Right kidney (tissue), 1 donor: Measurements from ENCODE around the gene RCC1.
"Not testable (repeated sequence)": the region's sequence is repeated elsewhere in the genome, so short reads cannot be mapped to it uniquely, and the experiment has no call there.

ENCODE experiments used
- DNase-seq: peaks from one replicate; pipeline ENCODE4 v3.0.0-alpha.2; 2016

Gene RCC1

DNA sequence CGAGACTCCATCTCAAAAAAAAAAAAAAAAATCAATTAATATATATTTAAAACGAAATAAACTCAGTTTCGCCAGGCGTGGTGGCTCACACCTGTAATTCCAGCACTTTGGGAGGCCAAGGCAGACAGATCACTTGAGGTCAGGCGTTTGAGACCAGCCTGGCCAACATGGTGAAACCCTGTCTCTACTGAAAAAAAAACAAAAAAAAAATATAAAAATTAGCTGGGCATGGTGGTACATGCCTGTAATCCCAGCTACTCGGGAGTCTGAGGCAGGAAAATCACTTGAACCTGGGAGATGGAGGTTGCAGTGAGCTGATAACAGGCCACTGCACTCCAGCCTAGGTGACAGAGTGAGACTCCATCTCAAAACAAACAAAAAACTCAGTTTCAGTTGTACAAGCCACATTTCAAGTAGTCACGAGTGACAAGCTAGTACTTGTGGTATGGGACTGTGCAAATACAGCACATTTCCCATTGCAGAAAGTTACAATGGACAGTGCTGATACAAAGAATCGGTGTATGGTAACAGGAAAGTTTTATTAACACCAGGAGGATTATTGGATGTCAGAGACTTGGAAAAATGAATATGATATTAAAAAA is 35.7 kb downstream of the RCC1 start:
- not testable (repeated sequence) for DNase-seq

DNA sequence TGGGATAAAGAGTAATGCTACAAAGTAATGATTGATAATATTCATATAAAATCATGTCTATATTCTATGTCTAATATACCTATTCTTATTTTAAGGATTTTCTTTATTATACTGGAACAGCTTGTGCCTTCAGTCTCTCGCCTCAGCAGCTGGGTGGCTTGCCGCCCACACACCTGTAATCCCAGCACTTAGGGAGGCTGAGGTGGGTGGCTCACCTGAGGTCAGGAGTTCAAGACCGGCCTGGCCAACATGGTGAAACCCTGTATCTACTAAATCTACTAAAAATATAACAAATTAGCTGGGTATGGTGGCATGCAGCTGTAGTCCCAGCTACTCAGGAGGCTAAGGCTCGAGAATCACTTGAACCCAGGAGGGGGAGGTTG is 39.4 kb downstream of the RCC1 start:
- no peak for DNase-seq

- DNase-seq, result no peak
Measured at GRCh38 chr1:28548318-28548717, 42.5 kb downstream of the RCC1 start.

GRCh38 chr1:28551381-28551780 is 45.5 kb downstream of the RCC1 start:
- DNase-seq, result no peak

DNA sequence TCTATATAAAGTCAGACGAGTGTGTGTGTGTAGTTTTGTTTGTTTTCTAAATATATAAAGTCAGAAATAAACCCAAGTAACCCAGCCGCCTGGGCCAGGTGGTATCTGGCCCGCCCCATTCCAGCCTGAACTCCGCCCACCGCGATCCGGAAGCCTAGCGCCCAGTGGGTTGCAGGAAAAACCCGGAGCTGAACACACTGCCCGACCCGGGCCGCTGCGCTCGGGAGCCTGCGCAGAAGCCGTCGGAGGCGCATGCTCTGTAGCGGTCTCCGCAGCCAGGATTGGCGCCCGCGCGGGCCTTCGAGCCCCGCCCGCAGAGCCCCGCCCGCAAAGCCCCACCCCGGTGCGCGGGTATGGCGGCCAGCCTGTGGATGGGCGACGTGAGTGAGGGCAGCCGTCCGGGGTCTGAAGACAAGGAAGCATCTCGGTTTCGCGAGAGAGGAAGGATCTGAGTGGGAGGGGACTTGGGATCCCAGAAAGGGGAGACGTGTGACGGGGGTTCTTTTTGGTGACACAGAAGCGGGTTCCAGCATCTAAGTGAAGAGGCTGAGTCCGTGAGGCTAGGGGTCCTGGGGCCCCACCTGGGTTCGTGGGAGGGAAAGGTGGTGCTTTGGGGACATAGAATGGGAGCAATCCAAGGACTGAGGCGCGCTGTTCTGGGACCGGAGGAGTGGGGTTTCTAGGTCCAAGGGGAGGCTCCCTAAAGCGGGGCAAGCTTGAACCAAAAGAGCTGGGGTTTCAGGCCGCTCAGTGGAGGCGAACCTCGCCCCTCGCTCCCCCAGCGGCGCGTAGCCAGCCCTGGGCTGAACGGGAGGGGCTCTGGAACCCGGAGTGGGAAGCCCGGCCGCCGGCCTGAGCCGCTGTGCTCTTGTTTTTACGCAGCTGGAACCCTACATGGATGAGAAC is 47.2 kb downstream of the RCC1 start, which contains the start of gene TRNAU1AP:
Gene TRNAU1AP (plus strand): TSS at position 328 of the 906 bp plus-strand sequence. CDS start 26 bp downstream, at position 354.
- DNase-seq, result peak; percentile 92

GRCh38 chr1:28560886-28561285 is 55.0 kb downstream of the RCC1 start:
- no peak for DNase-seq

DNA sequence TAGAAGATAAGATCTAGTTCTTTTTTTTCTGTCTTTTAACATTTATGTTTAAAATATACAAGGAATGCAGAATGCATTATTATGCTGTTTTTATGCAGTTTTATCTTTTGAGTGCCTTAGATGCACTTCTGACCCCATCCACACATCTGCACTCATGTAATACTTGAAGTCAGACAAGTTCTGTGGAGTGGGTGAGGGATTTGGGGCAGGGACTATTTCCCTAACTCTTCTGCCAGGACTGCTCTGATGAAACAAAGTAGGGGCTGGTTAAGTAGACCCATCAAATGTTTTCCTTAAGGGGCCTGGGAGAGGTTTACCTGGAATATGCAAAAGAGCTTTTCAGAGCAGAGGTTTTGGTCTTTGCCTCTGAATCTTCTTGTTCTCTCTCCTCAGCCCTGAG is 58.5 kb downstream of the RCC1 start:
- DNase-seq, result no peak

DNA sequence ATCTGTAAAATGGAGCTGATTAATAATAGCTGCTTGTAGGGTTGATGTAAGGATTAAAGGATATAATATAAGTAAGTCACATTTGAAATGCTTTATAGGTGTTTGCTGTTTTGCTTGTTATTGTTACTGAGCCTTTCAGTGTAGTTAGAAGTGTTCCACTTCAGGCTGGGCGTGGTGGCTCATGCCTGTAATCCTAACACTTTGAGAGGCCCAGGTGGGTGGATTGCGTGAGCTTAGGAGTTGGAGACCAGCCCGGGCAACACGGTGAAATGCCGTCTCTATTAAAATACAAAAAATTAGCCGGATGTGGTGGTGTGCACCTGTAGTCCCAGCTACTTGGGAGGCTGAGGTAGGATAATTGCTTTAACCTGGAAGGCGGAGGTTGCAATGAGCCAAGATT is 59.2 kb downstream of the RCC1 start:
- DNase-seq, result no peak

DNA sequence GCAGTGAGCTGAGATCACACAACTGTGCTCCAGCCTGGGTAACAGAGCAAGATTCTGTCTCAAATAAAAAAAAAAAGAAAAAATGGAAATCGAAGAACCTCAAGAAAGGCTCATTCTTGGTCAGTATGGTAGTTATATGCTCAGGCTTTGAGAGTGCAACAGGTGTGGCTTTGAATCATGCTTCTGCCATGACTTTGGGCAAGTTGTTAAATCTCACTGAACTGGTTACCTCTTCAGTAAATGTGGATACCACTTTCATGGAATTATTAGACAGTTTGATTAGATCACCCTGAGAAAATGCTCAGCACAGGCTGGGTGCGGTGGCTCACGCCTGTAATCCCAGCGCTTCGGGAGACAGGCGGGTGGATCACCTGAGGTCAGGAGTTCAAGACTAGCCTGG is 59.9 kb downstream of the RCC1 start:
- no peak for DNase-seq

- no peak for DNase-seq
Measured at GRCh38 chr1:28566931-28567330, 61.1 kb downstream of the RCC1 start.

DNA sequence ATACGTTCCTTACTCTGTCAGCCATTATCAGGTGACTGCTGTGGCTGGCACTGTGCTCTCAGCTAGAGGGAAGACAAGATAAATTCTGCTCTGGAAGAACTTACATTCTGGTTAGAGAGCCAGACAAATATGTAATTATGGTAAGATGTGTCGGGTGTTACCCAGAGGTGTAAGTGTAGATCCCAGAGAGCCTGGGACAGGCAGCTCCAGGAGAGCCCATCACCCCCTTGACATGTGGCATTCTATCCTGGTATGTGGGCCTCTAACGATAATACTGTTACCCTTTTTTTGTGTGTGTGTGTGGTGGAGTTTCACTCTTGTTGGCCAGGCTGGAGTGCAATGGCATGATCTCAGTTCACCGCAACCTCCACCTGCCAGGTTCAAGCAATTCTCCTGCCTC is 66.1 kb downstream of the RCC1 start:
- no peak for DNase-seq

DNA sequence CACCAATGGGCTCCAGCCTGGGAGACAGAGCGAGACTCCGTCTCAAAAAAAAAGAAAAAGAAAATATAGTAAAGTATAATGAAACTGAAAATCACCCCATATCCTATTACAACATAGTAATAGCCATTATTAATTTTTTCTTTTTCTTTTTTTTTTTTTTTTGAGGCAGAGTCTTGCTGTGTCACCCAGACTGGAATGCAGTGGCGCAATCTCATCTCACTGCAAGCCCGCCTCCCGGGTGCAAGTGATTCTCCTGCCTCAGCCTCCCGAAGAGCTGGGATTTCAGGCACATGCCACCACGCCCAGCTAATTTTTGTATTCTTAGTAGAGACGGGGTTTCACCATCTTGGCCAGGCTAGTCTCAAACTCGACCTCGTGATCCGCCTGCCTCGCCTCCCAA is 67.0 kb downstream of the RCC1 start:
- not testable (repeated sequence) for DNase-seq

DNA sequence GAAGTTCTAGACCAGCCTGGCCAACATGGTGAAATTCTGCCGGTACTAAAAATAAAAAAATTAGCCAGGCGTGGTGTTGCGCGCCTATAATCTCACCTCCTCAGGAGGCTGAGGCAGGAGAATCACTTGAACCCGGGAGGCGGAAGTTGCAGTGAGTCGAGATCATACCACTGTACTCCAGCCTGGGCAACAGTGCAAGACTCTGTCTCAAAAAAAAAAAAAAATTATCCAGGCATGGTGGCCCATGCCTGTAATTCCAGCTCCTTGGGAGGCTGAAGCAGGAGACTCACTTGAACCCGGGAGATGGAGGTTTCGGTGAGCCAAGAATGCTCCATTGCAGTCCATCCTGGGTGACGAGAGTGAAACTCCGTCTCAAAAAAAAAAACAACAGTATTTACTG is 67.7 kb downstream of the RCC1 start:
- DNase-seq, result no peak

GRCh38 chr1:28577052-28577678 is 71.3 kb downstream of the RCC1 start:
- DNase-seq, result no peak

DNA sequence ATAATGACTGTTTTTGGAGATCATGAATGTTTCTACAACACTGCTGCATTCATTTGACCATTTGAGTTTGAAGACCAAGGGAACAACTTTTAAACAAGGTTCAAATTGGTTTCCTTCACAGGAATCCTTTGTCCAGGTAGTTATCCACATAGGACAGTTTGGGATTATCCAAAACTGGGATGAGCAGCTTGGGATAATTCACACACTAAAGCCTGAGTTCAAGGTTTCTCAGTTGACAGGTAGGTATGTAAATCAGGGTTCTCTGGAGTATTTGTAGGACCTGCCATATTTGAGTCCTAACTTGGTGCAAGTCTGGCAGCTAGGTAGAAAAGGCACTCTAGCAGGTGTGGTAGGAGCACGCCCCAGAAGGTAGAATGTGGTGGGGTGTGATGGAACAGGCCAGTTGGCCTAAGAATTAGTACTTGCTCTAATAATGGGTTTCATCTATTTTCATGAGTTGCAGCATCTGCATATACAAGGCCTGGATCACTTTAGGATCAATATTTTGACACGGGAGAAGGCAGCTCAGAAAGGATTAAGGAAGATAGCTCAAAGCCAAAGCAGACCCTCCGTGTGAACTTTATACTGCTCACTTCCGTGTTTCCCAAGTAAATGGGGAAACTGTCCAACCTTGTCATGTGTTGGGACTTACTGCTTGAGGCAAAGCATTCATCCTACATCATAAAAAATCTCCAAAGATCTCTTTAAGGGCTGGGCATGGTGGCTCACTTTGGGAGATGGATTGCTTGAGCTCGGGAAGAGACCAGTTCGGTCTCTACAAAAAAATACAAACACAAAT is 72.1 kb downstream of the RCC1 start:
- DNase-seq, result no peak

- DNase-seq, result no peak
Measured at GRCh38 chr1:28578696-28579218, 72.9 kb downstream of the RCC1 start.

GRCh38 chr1:28579401-28579800 is 73.6 kb downstream of the RCC1 start:
- no peak for DNase-seq

DNA sequence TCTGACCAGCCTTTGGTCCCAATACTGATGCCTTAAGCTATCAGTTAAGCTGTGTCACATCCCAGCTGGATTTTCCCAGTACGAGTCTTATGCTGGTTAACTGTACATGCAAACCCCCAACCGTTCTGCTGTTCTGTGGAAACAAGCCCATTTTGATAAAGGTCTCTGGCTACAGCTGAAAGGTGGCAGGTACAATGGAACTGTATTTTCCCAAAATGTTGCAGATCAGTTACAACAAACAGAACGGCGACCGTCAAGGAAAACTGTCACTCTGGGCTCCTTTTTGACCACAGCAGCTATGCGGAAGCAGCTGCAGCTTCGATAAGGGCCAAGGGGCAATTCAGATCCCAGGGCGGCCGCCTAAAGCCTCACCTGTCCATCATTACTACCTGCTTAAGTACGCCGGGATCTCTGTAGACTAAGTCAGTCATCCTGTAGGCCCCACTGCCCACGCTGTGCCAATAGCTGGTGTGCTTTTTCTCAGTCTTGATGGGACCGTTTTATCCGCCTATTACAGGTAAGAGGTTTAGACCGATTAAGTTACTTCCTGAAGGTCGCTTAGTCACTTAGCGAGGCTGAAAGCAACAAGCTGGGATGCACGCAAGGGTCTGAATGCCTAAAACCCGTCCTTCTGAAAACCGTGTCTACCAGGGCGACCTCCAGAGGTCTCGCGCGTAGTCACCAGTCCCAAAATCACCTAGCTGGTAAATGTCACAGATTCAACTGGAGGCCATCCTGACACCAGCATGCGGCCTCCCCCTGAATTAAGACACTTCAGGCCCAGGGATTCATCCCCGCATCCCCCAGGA is 75.1 kb downstream of the RCC1 start:
- no peak for DNase-seq

- peak; percentile 96 for DNase-seq
Measured at GRCh38 chr1:28581531-28582247, 75.8 kb downstream of the RCC1 start.

GRCh38 chr1:28582248-28582615 is 76.4 kb downstream of the RCC1 start:
- DNase-seq, result no peak
